Heart right ventricle (tissue), 16 donors: ENCODE measurements around the gene FFAR3. TPM values are rescaled to one million over a fixed set of nuclear protein-coding genes. Genes with fewer than 3 reads are reported as not detected.

Source experiments
- ATAC-seq, 8 donors: fragments of 200-7000 bp; cut with Tn5 transposase; one replicate each; pipeline ENCODE4 v1.9.1; 2020; ENCODE audit warnings: mild to moderate bottlenecking in 8 of 8, moderate library complexity in 8 of 8, moderate number of reproducible peaks in 1 of 8
- DNase-seq, 2 donors: peaks; one replicate each; pipeline ENCODE4 v3.0.0-alpha.2; 2020
- H3K27ac ChIP-seq, 10 donors: fragments of 200-600 bp; sonication (generic) in 2 of 10; one replicate each; pipeline versions ENCODE4 v1.5.0 to v1.8.0; 2020 to 2022; ENCODE audit warnings: mild to moderate bottlenecking in 3 of 10
- H3K27me3 ChIP-seq, 7 donors: fragments of 200-600 bp; one replicate each; pipeline ENCODE4 v1.8.0; 2021 to 2022; ENCODE audit warnings: mild to moderate bottlenecking in 2 of 7
- H3K36me3 ChIP-seq, 9 donors: fragments of 200-600 bp; sonication (generic) in 1 of 9; one replicate each; pipeline versions ENCODE4 v1.5.0 to v1.8.0; 2020 to 2022; ENCODE audit warnings: mild to moderate bottlenecking in 2 of 9
- H3K4me1 ChIP-seq, 9 donors: fragments of 200-600 bp; sonication (generic) in 1 of 9; one replicate each; pipeline versions ENCODE4 v1.5.0 to v1.8.0; 2020 to 2022; ENCODE audit warnings: mild to moderate bottlenecking in 4 of 9
- H3K4me3 ChIP-seq, 10 donors: fragments of 200-600 bp; sonication (generic) in 2 of 10; one replicate each; pipeline versions ENCODE4 v1.5.0 to v1.8.0; 2020 to 2022; ENCODE audit warnings: mild to moderate bottlenecking in 7 of 10, moderate library complexity in 2 of 10
- H3K9me3 ChIP-seq, 11 donors: fragments of 200-600 bp in 10 of 11; sonication (generic) in 2 of 11; one replicate each; pipeline versions ENCODE4 v1.5.0 to v1.8.0; 2013 to 2022; ENCODE audit warnings: mild to moderate bottlenecking in 2 of 11, control low read depth in 1 of 11, moderate library complexity in 1 of 11
- WGBS, 2 donors: extraction: QIAGEN DNeasy Blood & Tissue Kit; methylation state at CpG; one replicate each; pipeline ENCODE4 v1.1.7; 2013; ENCODE audit warnings: inconsistent platforms in 1 of 2; 5-methylcytosine and 5-hydroxymethylcytosine counted together
- intact Hi-C, 10 donors: fragments of 100-400 bp; cut with DNase I; formaldehyde crosslinking; loops; one replicate each; pipeline versions ENCODE4 v1.11.1 to v1.14.2; 2022
- polyA plus RNA-seq, 2 donors: library from polyadenylated mRNA; stranded (reverse); fragments of 200-250 nt; gene quantifications; one replicate each; pipeline ENCODE4 v1.2.3, GENCODE V29; 2013
- total RNA-seq, 10 donors: library from RNA; stranded (reverse); fragmentation: NEBNext Ultra II Directional in 3 of 10; extraction: Animal tissue kit (Norgen Biotek cat#: 25700) in 3 of 10; gene quantifications; one replicate each; pipeline versions ENCODE4 v1.2.1 to v1.2.4, GENCODE V29; 2021 to 2023
- TF ChIP-seq, protein P1 (sequence below), 9 donors: fragments of 200-600 bp; sonication (generic) in 2 of 9; IDR thresholded peaks; one replicate each; pipeline versions ENCODE4 v1.5.0 to v1.8.0; 2021 to 2022; ENCODE audit warnings: antibody characterized with exemption in 9 of 9, mild to moderate bottlenecking in 5 of 9, moderate library complexity in 1 of 9
- donor health status: Arrhythmogenic right ventricular cardiomyopathy.
- donor health status: ischemic (EF 13 %, LVEDD 7.1; RV severe dilation, severe dysfunction).
- donor health status: healthy with polysubstance abuse.
- donor health status: DM: no; HTN: yes; CAD: no.
- donor health status: DM: no; HTN: no; CAD: no.
- donor health status: ischemic (EF 25% LVEDD 6.9; RV normal size, moderate dysfunction).
- donor health status: ischemic (EF 25% LVEDD 5.7; RV mildly dilated, moderate dysfunction).
- donor health status: healthy.
- donor health status: DM: yes; HTN: yes; CAD: no.
- donor health status: Ischemic cardiomyopathy.
- donor health status: ischemic (EF 35%, LVEDD 5.7; RV mildly dilated, moderate dysfunction).
- donor health status: nonischemic (EF 11% LVEDD 7.7; RV severe dilation, severe dysfunction).
- donor health status: DM: yes; HTN: yes; CAD: no.
- donor health status: PGD.
- donor health status: ischemic (EF 29% LVEDD 5.4; RV normal size, mild dysfunction).
- donor health status: nonischemic (EF 23%, LVEDD 6.1; RV moderate dilation, normal function).

Gene FFAR3
- total and polyA plus RNA-seq, 12 donors, result 0.09 to 0.49 (median 0.40) TPM; not detected in 9

DNA sequence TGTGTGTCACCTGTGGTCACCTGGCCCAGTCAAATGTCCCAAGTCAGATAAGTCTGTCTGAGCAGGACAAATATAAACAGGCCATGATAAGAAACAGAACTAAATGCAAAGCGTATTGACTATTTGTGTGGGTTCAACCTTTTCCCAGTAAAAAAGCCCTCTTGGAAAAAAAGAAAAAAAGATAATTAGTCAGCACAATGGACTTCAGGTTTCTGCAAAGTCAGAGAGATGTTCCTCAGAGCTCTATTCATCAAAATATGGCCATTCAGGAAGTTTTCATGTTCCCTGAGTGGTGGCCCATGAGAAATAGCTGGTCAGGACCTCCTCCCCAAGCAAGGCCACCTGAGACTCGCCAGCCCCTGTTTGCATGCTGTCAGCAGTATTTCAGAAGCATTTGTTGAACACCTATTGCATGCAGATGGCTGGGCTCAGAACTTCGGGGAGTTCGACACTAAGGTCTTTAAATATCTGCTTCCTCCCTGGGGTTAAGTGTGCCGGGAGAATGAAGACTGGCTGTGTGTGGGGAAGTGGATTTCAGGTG lies 2.7 kb downstream of the FFAR3 start:
- H3K4me3 ChIP-seq, result no peak overlapping the region
- 47 to 66% methylated on average over 5 of the region's 5 CpGs for WGBS, 2 donors
- no peak overlapping the region for H3K27ac ChIP-seq
- H3K4me1 ChIP-seq, result peaks cover 0 to 12% (median 6%) of the 10 kb centered on the region in 9 donors
- no peaks in the 10 kb centered on the region for H3K36me3 ChIP-seq
- peaks cover 0 to 4% (median 0%) of the 10 kb centered on the region in 7 donors for H3K27me3 ChIP-seq
- intact Hi-C loops, result no loop called here
- no peaks in the 10 kb centered on the region for H3K9me3 ChIP-seq
- TF ChIP-seq, protein P1, sequence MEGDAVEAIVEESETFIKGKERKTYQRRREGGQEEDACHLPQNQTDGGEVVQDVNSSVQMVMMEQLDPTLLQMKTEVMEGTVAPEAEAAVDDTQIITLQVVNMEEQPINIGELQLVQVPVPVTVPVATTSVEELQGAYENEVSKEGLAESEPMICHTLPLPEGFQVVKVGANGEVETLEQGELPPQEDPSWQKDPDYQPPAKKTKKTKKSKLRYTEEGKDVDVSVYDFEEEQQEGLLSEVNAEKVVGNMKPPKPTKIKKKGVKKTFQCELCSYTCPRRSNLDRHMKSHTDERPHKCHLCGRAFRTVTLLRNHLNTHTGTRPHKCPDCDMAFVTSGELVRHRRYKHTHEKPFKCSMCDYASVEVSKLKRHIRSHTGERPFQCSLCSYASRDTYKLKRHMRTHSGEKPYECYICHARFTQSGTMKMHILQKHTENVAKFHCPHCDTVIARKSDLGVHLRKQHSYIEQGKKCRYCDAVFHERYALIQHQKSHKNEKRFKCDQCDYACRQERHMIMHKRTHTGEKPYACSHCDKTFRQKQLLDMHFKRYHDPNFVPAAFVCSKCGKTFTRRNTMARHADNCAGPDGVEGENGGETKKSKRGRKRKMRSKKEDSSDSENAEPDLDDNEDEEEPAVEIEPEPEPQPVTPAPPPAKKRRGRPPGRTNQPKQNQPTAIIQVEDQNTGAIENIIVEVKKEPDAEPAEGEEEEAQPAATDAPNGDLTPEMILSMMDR (IDR thresholded peaks at IDR 0.05), result no peak
- no peak for DNase-seq
- ATAC-seq, result no peak

DNA sequence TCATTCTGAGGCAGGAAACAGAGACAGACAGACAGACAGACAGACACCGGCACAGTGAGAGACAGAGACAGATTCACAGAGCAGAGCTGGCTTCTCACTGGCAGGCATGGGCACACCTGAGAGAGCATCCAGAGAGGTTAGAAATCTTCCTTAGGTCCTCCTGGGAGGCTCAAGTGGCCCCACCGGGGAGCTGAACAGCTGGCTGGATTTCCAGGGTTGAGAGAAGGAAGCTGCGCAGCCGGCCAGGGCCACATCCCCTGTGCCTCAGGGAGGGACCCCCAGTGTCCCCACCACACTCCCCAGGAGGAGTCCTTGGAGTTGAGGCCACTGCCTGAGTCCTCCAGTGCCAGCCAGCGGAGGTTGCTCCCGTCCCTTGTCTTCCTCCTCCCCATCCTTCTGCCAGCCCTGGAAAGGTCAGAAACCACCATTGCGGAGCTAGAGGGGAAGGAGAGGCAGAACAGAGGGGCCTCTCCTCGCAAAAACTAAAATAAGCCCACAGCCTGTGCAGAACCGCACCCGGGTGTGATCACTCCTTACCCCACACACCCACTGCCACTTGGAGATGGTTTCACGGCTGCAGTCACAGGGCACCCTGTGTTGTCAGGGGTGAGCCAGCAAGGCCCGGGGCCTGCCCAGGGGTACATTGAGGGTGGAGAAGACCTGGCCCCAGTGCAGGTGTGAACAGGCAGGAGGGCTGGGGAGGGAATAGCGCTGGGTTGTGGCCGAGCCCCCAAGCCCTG lies 4.2 kb downstream of the FFAR3 start:
- intact Hi-C loops, result no loop called here
- no peaks in the 10 kb centered on the region for H3K36me3 ChIP-seq
- no peaks in the 10 kb centered on the region for H3K9me3 ChIP-seq
- no peak overlapping the region for H3K27ac ChIP-seq
- 77 to 83% methylated on average over 13 to 14 of the region's 14 CpGs for WGBS, 2 donors
- ATAC-seq (no peak), DNase-seq (no peak)
- H3K4me3 ChIP-seq, result no peak overlapping the region
- H3K4me1 ChIP-seq, result peaks cover 0 to 10% (median 6%) of the 10 kb centered on the region in 9 donors
- H3K27me3 ChIP-seq, result peaks cover 0 to 12% (median 0%) of the 10 kb centered on the region in 7 donors
- TF ChIP-seq, protein P1 (IDR thresholded peaks at IDR 0.05), result no peak

DNA sequence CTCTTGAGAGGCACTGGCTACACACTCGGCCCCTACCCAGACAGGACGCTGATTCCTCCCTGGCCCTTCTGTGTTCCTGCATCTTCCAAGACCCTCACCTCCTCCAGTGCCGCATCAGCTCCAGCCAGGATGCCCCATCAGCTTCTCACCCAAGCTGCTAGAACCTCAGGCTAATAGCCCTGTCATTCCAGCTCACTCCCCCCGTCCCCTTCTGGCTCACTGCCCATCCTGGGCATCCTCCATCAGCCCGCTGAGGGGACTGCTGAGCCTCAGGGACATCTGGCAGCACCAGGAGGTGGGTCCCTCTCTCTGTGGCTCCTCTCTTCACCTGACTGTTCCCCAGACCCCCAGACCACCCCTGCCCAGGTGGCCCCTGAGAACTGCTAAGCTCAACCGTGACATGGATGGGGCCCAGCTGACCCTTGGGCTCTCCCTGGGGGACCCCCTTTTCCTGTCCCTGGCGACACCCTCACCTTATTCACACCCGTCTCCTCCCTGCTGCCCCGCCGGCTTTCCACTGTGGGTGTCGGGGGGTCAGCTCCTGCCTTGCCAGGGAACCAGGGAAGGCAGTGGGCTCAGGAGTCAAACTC lies 4.8 kb downstream of the FFAR3 start:
- intact Hi-C loops, result no loop called here
- no peak overlapping the region for H3K4me3 ChIP-seq
- no peak for ATAC-seq
- TF ChIP-seq, protein P1 (IDR thresholded peaks at IDR 0.05), result no peak
- no peak overlapping the region for H3K27ac ChIP-seq
- no peak for DNase-seq
- peaks cover 0 to 16% (median 0%) of the 10 kb centered on the region in 7 donors for H3K27me3 ChIP-seq
- H3K36me3 ChIP-seq, result no peaks in the 10 kb centered on the region
- H3K4me1 ChIP-seq, result peaks cover 0 to 3% (median 2%) of the 10 kb centered on the region in 9 donors
- no peaks in the 10 kb centered on the region for H3K9me3 ChIP-seq
- WGBS, 2 donors, result 85 to 86% methylated on average over 11 of the region's 11 CpGs

DNA sequence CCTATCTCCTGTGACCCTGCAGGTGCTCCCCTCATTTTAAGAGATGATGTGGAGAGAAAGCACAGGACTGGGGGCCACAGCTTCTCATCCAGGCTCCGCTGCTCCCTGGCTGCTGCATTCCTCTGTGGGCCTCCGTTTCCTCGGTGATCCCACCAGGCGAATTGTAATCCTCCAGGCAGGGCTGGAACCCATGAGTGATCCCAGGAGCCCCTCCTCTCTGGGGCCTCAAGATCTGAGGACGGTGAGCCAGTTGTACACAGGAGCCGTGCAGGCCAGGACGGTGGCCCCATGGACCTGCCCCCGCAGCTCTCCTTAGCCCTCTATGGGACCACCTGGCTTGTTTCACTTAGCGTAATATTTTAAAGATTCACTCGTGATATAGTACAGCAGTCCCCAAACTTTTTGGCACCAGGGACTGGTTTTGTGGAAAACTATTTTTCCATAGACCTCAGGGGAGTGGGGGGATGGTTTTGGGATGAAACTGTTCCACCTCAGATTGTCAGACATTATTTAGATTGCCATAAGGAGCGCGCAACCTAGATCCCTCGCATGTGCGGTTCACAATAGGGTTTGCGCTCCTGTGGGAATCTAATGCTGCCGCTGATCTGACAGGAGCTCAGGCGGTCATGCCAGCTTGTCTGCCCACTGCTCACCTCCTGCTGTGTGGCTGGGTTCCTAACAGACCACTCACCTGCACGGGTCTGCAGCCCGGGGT lies 5.6 kb downstream of the FFAR3 start:
- WGBS, 2 donors, result 87 to 89% methylated on average over 19 of the region's 19 CpGs
- no peak overlapping the region for H3K27ac ChIP-seq
- intact Hi-C loops, result no loop called here
- TF ChIP-seq, protein P1 (IDR thresholded peaks at IDR 0.05), result no peak
- H3K9me3 ChIP-seq, result peaks cover 0 to 1% (median 0%) of the 10 kb centered on the region in 11 donors
- ATAC-seq (no peak), DNase-seq (no peak)
- H3K4me3 ChIP-seq, result no peak overlapping the region
- no peaks in the 10 kb centered on the region for H3K36me3 ChIP-seq
- H3K4me1 ChIP-seq, result no peaks in the 10 kb centered on the region
- H3K27me3 ChIP-seq, result peaks cover 0 to 22% (median 0%) of the 10 kb centered on the region in 7 donors
